ENCODE results near the gene AFF1. TPM values are rescaled to one million over a fixed set of nuclear protein-coding genes. Genes with fewer than 3 reads are reported as not detected.
A peak's percentile ranks its signal among the peaks of the same experiment; 100 is the strongest.

AFF1 gene
- total RNA-seq, 2 donors from 2014 or later: 43.2 to 56.2 TPM

GRCh38 chr4:87086143-87086805 lies 151.5 kb downstream of the AFF1 start:
- Mint-ChIP-seq H3K4me3 (no peak overlapping the region), H3K36me3 (peaks cover 4% of the 10 kb centered on the region), H3K9me3 (no peaks in the 10 kb centered on the region), H3K27me3 (no peaks in the 10 kb centered on the region), H3K27ac (no peak overlapping the region), H3K4me1 (ENCODE audit: low read depth in 2 of 2) (peaks cover 11 to 16% of the 10 kb centered on the region in 2 donors)
- ATAC-seq (no peak), DNase-seq (ENCODE audit: low spot score) (no peak)

GRCh38 chr4:87087015-87087414 lies 152.2 kb downstream of the AFF1 start:
- H3K27ac Mint-ChIP-seq: no peak overlapping the region
- H3K9me3 Mint-ChIP-seq: no peaks in the 10 kb centered on the region
- no peaks in the 10 kb centered on the region for H3K27me3 Mint-ChIP-seq
- peaks cover 11 to 16% of the 10 kb centered on the region in 2 donors for H3K4me1 Mint-ChIP-seq (ENCODE audit: low read depth in 2 of 2)
- ATAC-seq (no peak), DNase-seq (ENCODE audit: low spot score) (no peak)
- peaks cover 4% of the 10 kb centered on the region for H3K36me3 Mint-ChIP-seq
- no peak overlapping the region for H3K4me3 Mint-ChIP-seq

GRCh38 chr4:87087420-87087819 lies 152.6 kb downstream of the AFF1 start:
- no peak overlapping the region for H3K4me3 Mint-ChIP-seq
- no peak overlapping the region for H3K27ac Mint-ChIP-seq
- peaks cover 11 to 16% of the 10 kb centered on the region in 2 donors for H3K4me1 Mint-ChIP-seq (ENCODE audit: low read depth in 2 of 2)
- no peaks in the 10 kb centered on the region for H3K27me3 Mint-ChIP-seq
- ATAC-seq: no peak
- DNase-seq (ENCODE audit: low spot score): no peak
- H3K36me3 Mint-ChIP-seq: peaks cover 4% of the 10 kb centered on the region
- H3K9me3 Mint-ChIP-seq: no peaks in the 10 kb centered on the region

GRCh38 chr4:87088186-87088585 lies 153.4 kb downstream of the AFF1 start:
- no peak overlapping the region for H3K27ac Mint-ChIP-seq
- H3K4me3 Mint-ChIP-seq: no peak overlapping the region
- H3K27me3 Mint-ChIP-seq: no peaks in the 10 kb centered on the region
- DNase-seq (ENCODE audit: low spot score): no peak
- H3K9me3 Mint-ChIP-seq: no peaks in the 10 kb centered on the region
- ATAC-seq: no peak
- peaks cover 4% of the 10 kb centered on the region for H3K36me3 Mint-ChIP-seq
- H3K4me1 Mint-ChIP-seq (ENCODE audit: low read depth in 2 of 2): peaks cover 9 to 17% of the 10 kb centered on the region in 2 donors

- H3K4me1 Mint-ChIP-seq (ENCODE audit: low read depth in 2 of 2): peaks cover 7 to 21% of the 10 kb centered on the region in 2 donors
- no peaks in the 10 kb centered on the region for H3K27me3 Mint-ChIP-seq
- peaks cover 4% of the 10 kb centered on the region for H3K36me3 Mint-ChIP-seq
- H3K4me3 Mint-ChIP-seq: no peak overlapping the region
- H3K9me3 Mint-ChIP-seq: no peaks in the 10 kb centered on the region
- ATAC-seq (no peak), DNase-seq (ENCODE audit: low spot score) (no peak)
- no peak overlapping the region for H3K27ac Mint-ChIP-seq
Measured at GRCh38 chr4:87089368-87089767, 154.6 kb downstream of the AFF1 start.

- DNase-seq (ENCODE audit: low spot score) (no peak), ATAC-seq (no peak)
- no peak overlapping the region for H3K4me3 Mint-ChIP-seq
- H3K36me3 Mint-ChIP-seq: no peaks in the 10 kb centered on the region
- no peak overlapping the region for H3K27ac Mint-ChIP-seq
- no peaks in the 10 kb centered on the region for H3K27me3 Mint-ChIP-seq
- peaks cover 7 to 17% of the 10 kb centered on the region in 2 donors for H3K4me1 Mint-ChIP-seq (ENCODE audit: low read depth in 2 of 2)
- no peaks in the 10 kb centered on the region for H3K9me3 Mint-ChIP-seq
Measured at GRCh38 chr4:87090305-87090704, 155.5 kb downstream of the AFF1 start.

- peaks cover 8 to 18% of the 10 kb centered on the region in 2 donors for H3K4me1 Mint-ChIP-seq (ENCODE audit: low read depth in 2 of 2)
- ATAC-seq: no peak
- H3K27ac Mint-ChIP-seq: no peak overlapping the region
- H3K36me3 Mint-ChIP-seq: no peaks in the 10 kb centered on the region
- DNase-seq (ENCODE audit: low spot score): no peak
- no peaks in the 10 kb centered on the region for H3K9me3 Mint-ChIP-seq
- no peak overlapping the region for H3K4me3 Mint-ChIP-seq
- H3K27me3 Mint-ChIP-seq: no peaks in the 10 kb centered on the region
Measured at GRCh38 chr4:87092389-87093141, 157.8 kb downstream of the AFF1 start.

- DNase-seq (ENCODE audit: low spot score): no peak
- ATAC-seq: peak; percentile 36 to 55
- no peak overlapping the region for H3K4me3 Mint-ChIP-seq
- H3K27me3 Mint-ChIP-seq: no peaks in the 10 kb centered on the region
- peaks cover 16 to 19% of the 10 kb centered on the region in 2 donors for H3K4me1 Mint-ChIP-seq (ENCODE audit: low read depth in 2 of 2)
- no peaks in the 10 kb centered on the region for H3K36me3 Mint-ChIP-seq
- H3K9me3 Mint-ChIP-seq: no peaks in the 10 kb centered on the region
- H3K27ac Mint-ChIP-seq: no peak overlapping the region
Measured at GRCh38 chr4:87093443-87094123, 158.8 kb downstream of the AFF1 start.

- H3K27ac Mint-ChIP-seq: peak overlapping the region in 1 of 2 donors; percentile 63
- peaks cover 25% of the 10 kb centered on the region in 2 donors for H3K4me1 Mint-ChIP-seq (ENCODE audit: low read depth in 2 of 2)
- H3K36me3 Mint-ChIP-seq: no peaks in the 10 kb centered on the region
- no peaks in the 10 kb centered on the region for H3K9me3 Mint-ChIP-seq
- ATAC-seq: peak; percentile 63 to 72
- no peak for DNase-seq (ENCODE audit: low spot score)
- H3K4me3 Mint-ChIP-seq: no peak overlapping the region
- H3K27me3 Mint-ChIP-seq: no peaks in the 10 kb centered on the region
Measured at GRCh38 chr4:87097075-87097474, 162.3 kb downstream of the AFF1 start.

GRCh38 chr4:87100168-87100567 lies 165.4 kb downstream of the AFF1 start:
- peak overlapping the region in 1 of 2 donors; percentile 19 for H3K27ac Mint-ChIP-seq
- H3K9me3 Mint-ChIP-seq: no peaks in the 10 kb centered on the region
- H3K4me1 Mint-ChIP-seq (ENCODE audit: low read depth in 2 of 2): peaks cover 27 to 48% of the 10 kb centered on the region in 2 donors
- no peaks in the 10 kb centered on the region for H3K36me3 Mint-ChIP-seq
- DNase-seq (ENCODE audit: low spot score) (no peak), ATAC-seq (no peak)
- no peaks in the 10 kb centered on the region for H3K27me3 Mint-ChIP-seq
- H3K4me3 Mint-ChIP-seq: no peak overlapping the region

- Mint-ChIP-seq H3K4me3 (no peak overlapping the region), H3K36me3 (no peaks in the 10 kb centered on the region), H3K27ac (no peak overlapping the region), H3K27me3 (no peaks in the 10 kb centered on the region), H3K4me1 (ENCODE audit: low read depth in 2 of 2) (peaks cover 27 to 50% of the 10 kb centered on the region in 2 donors), H3K9me3 (no peaks in the 10 kb centered on the region)
- DNase-seq (ENCODE audit: low spot score): no peak
- peak; percentile 39 to 77 for ATAC-seq
Measured at GRCh38 chr4:87101543-87102199, 166.9 kb downstream of the AFF1 start.

GRCh38 chr4:87103086-87103485 lies 168.3 kb downstream of the AFF1 start:
- ATAC-seq (no peak), DNase-seq (ENCODE audit: low spot score) (no peak)
- Mint-ChIP-seq H3K27ac (peak overlapping the region; percentile 16 to 70), H3K9me3 (no peaks in the 10 kb centered on the region), H3K27me3 (no peaks in the 10 kb centered on the region), H3K36me3 (no peaks in the 10 kb centered on the region), H3K4me3 (peak overlapping the region; percentile 27), H3K4me1 (ENCODE audit: low read depth in 2 of 2) (peaks cover 23 to 40% of the 10 kb centered on the region in 2 donors)

GRCh38 chr4:87103691-87104187 lies 168.9 kb downstream of the AFF1 start:
- H3K27ac Mint-ChIP-seq: peak overlapping the region; percentile 16 to 70
- ATAC-seq (peak; percentile 50 to 60), DNase-seq (ENCODE audit: low spot score) (no peak)
- peaks cover 23 to 33% of the 10 kb centered on the region in 2 donors for H3K4me1 Mint-ChIP-seq (ENCODE audit: low read depth in 2 of 2)
- no peaks in the 10 kb centered on the region for H3K9me3 Mint-ChIP-seq
- H3K4me3 Mint-ChIP-seq: peak overlapping the region; percentile 27
- no peaks in the 10 kb centered on the region for H3K27me3 Mint-ChIP-seq
- H3K36me3 Mint-ChIP-seq: no peaks in the 10 kb centered on the region

Data from natural killer cell treated with Interleukin-12 subunit alpha and Interleukin-12 subunit beta and Interleukin-15 and Interleukin-18, amount 100 ng/mL, for 72 hours (primary cell).